ENCODE results near the gene TRAK1. TPM values are rescaled to one million over a fixed set of nuclear protein-coding genes. Genes with fewer than 3 reads are reported as not detected.
A peak's percentile ranks its signal among the peaks of the same experiment; 100 is the strongest.

Gene TRAK1
- total and polyA plus RNA-seq, 10 of the 15 experiments (the other 5 are each of a cell fraction or from before 2014, with no cell fraction given) = 6.6 to 46.2 (median 23.7) TPM

DNA sequence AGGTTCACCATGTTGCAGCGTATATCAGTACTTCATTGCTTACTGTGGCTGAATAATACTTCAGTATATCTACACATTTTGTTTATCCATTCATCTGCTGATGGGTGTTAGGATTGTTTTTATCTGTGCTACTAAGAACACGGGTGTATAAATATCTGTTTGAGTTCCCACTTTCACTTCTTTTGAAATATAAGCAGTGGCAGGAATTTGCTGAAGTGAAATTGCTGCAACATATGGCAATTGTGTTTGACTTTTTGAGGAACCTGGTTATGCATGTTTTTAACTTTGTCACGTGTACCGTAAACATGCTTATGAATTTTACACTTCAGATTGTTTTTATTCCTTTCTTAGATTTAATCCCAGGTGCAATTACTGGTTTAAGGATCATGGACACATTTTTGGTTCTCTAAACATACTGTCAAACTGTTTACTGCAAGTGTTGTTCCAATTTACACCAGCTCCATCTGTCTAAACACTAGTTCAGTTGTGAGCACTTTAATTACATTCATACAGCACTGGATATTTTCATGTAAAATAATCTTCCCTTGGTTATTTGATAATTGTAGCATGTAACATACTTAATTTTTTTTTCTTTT lies 23.1 kb downstream of the TRAK1 start:
- POLR2A ChIA-PET = no interaction called here
- no peak for FAIRE-seq
- in situ Hi-C loops (cut with MboI) = loop anchor here (25.0 kb wide), 2 partner anchors 1527 to 1777 kb away; no protein-coding TSS in a partner anchor

More for the DNA sequence above, 23.1 kb downstream of the TRAK1 start:
- Histone ChIP-seq H3K9ac (ENCODE audit: control insufficient read depth, insufficient read depth, low read length) (no peak overlapping the region), H3K4me1 (ENCODE audit: control insufficient read depth, insufficient read depth, low read length) (peaks cover 10% of the 10 kb centered on the region), H3K27ac (ENCODE audit: control insufficient read depth, insufficient read depth) (no peak overlapping the region), H3K9me3 (replicated peaks; ENCODE audit: control insufficient read depth, insufficient read depth, low read length) (no peaks in the 10 kb centered on the region), H4K20me1 (ENCODE audit: control insufficient read depth, insufficient read depth) (no peaks in the 10 kb centered on the region), H3K27me3 (replicated peaks in 1 of 2; ENCODE audit: control insufficient read depth in 2 of 2, insufficient read depth in 2 of 2, low read length in 1 of 2) (no peaks in the 10 kb centered on the region), H3K4me3 (no peak overlapping the region), H2AFZ (ENCODE audit: control insufficient read depth, low read depth, low read length) (no peak overlapping the region), H3K4me2 (ENCODE audit: control insufficient read depth, insufficient read depth) (no peak overlapping the region), H3K36me3 (ENCODE audit: control insufficient read depth in 2 of 2, insufficient read depth in 2 of 2, low read length in 1 of 2) (no peaks in the 10 kb centered on the region; a peak in 2 of 4 replicates), H3K79me2 (ENCODE audit: control insufficient read depth, insufficient read depth, low read length) (peaks cover 2% of the 10 kb centered on the region)
- DNase-seq (ENCODE audit: low read depth, low spot score) (no peak), ATAC-seq (no peak)
- BruUV-seq (replicated peaks) = no TSS peak
- SMC1A ChIA-PET (ENCODE audit: uncharacterized antibody, unreplicated experiment) = no interaction called here
- CTCF ChIA-PET = interaction anchor here (0.6 kb wide), 1 partner anchor 1689 kb away, joined by 3 read pairs; no protein-coding TSS in a partner anchor
- 63% methylated on average over 4 of the region's 4 CpGs for WGBS (ENCODE audit: insufficient coverage, insufficient replicate concordance, low lambda C conversion rate, missing lambda C conversion rate)
- RAD21 ChIA-PET (ENCODE audit: unreplicated experiment) = no interaction called here
- intact Hi-C loops (cut with micrococcal nuclease; ENCODE audit: unreplicated experiment) = no loop called here
- no peak for TF ChIP-seq ZSCAN29 (IDR thresholded peaks at IDR 0.05)
- TF ChIP-seq, protein P1, sequence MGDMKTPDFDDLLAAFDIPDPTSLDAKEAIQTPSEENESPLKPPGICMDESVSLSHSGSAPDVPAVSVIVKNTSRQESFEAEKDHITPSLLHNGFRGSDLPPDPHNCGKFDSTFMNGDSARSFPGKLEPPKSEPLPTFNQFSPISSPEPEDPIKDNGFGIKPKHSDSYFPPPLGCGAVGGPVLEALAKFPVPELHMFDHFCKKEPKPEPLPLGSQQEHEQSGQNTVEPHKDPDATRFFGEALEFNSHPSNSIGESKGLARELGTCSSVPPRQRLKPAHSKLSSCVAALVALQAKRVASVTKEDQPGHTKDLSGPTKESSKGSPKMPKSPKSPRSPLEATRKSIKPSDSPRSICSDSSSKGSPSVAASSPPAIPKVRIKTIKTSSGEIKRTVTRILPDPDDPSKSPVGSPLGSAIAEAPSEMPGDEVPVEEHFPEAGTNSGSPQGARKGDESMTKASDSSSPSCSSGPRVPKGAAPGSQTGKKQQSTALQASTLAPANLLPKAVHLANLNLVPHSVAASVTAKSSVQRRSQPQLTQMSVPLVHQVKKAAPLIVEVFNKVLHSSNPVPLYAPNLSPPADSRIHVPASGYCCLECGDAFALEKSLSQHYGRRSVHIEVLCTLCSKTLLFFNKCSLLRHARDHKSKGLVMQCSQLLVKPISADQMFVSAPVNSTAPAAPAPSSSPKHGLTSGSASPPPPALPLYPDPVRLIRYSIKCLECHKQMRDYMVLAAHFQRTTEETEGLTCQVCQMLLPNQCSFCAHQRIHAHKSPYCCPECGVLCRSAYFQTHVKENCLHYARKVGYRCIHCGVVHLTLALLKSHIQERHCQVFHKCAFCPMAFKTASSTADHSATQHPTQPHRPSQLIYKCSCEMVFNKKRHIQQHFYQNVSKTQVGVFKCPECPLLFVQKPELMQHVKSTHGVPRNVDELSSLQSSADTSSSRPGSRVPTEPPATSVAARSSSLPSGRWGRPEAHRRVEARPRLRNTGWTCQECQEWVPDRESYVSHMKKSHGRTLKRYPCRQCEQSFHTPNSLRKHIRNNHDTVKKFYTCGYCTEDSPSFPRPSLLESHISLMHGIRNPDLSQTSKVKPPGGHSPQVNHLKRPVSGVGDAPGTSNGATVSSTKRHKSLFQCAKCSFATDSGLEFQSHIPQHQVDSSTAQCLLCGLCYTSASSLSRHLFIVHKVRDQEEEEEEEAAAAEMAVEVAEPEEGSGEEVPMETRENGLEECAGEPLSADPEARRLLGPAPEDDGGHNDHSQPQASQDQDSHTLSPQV (IDR thresholded peaks at IDR 0.05) = no peak
- TF ChIP-seq, protein P2, sequence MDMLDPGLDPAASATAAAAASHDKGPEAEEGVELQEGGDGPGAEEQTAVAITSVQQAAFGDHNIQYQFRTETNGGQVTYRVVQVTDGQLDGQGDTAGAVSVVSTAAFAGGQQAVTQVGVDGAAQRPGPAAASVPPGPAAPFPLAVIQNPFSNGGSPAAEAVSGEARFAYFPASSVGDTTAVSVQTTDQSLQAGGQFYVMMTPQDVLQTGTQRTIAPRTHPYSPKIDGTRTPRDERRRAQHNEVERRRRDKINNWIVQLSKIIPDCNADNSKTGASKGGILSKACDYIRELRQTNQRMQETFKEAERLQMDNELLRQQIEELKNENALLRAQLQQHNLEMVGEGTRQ (IDR thresholded peaks at IDR 0.05; ENCODE audit: borderline replicate concordance, low read depth, low read length) = no peak
- peak; percentile 13; the same call in 1 of the 2 replicates for TF ChIP-seq SPI1 (IDR thresholded peaks at IDR 0.05; ENCODE audit: borderline replicate concordance, insufficient read depth, low read depth, low read length)
- no peak for TF ChIP-seq LARP7 (IDR thresholded peaks at IDR 0.05)
- no peak for TF ChIP-seq IKZF2 (IDR thresholded peaks at IDR 0.05)

Data from GM12878 (cell line).